ENCODE results near the gene MSX2.

GRCh38 chr5:174733836-174734235 is 9.5 kb downstream of the MSX2 start:
- TF ChIP-seq CTCF (conservative IDR thresholded peaks at IDR 0.05; ENCODE audit: low read depth, low read length) (no peak), EZH2 (IDR thresholded peaks at IDR 0.05; ENCODE audit: borderline replicate concordance, low read depth, low read length, poor library complexity, severe bottlenecking) (no peak)

Data from A673 (cell line).